B cell (primary cell): ENCODE data around the gene C19orf47. TPM values are rescaled to one million over a fixed set of nuclear protein-coding genes. Genes with fewer than 3 reads are reported as not detected.

Source experiments
- ATAC-seq: fragments of 200-7000 bp; cut with Tn5 transposase; one replicate; pipeline ENCODE4 v1.10.0; 2021; ENCODE audit warnings: low read depth, mild to moderate bottlenecking, moderate number of reproducible peaks, moderate library complexity
- CTCF ChIA-PET: fragments of 350-600 bp; sonication (Branson Sonifier 250); formaldehyde crosslinking; loops from one replicate; lab custom pipeline; 2021; ENCODE audit warnings: antibody characterized with exemption, inconsistent platforms; lab: Charles Lee
- POLR2A ChIA-PET: fragments of 350-600 bp; sonication (Branson Sonifier 250); formaldehyde crosslinking; loops from one replicate; lab custom pipeline; 2021; ENCODE audit warnings: antibody characterized with exemption; lab: Charles Lee
- DNase-seq: peaks from one replicate; pipeline ENCODE4 v3.0.0; 2013
- H2AFZ ChIP-seq: 2 replicates; pipeline ENCODE4 v1.6.1; 2012; ENCODE audit warnings: mild to moderate bottlenecking, low read depth, low read length; ENCODE audit not compliant: insufficient read depth, poor library complexity, severe bottlenecking
- H3K27ac ChIP-seq, 2 donors: 1 replicate in 1 of 2; 2 replicates in 1 of 2; pipeline ENCODE4 v1.5.1; 2012 to 2013; ENCODE audit warnings: low read length in 2 of 2, mild to moderate bottlenecking in 2 of 2, moderate library complexity in 1 of 2
- H3K27me3 ChIP-seq, 4 experiments: fragments of 200-600 bp in 1 of 4; sonication (generic) in 1 of 4; replicated peaks in 1 of 4; 1 replicate in 2 of 4; 2 replicates in 2 of 4; pipeline versions ENCODE4 v1.6.1 to v1.7.0; 2013 to 2016; ENCODE audit warnings: low read length in 3 of 4, mild to moderate bottlenecking in 2 of 4, mixed read lengths in 1 of 4, moderate library complexity in 1 of 4; ENCODE audit not compliant: insufficient read depth in 4 of 4, control insufficient read depth in 3 of 4; ENCODE audit errors: control extremely low read depth in 1 of 4
- H3K36me3 ChIP-seq, 2 experiments: replicated peaks in 1 of 2; 1 replicate in 1 of 2; 2 replicates in 1 of 2; pipeline versions ENCODE4 v1.6.1 to v1.7.1; 2013; ENCODE audit warnings: low read length in 1 of 2; ENCODE audit not compliant: insufficient read depth in 2 of 2, control insufficient read depth in 1 of 2; ENCODE audit errors: control extremely low read depth in 1 of 2, extremely low read depth in 1 of 2
- H3K4me1 ChIP-seq, 2 donors: fragments of 200-600 bp in 1 of 2; sonication (generic) in 1 of 2; 1 replicate in 1 of 2; 2 replicates in 1 of 2; pipeline versions ENCODE4 v1.5.1 to v1.6.1; 2013 to 2017; ENCODE audit warnings: low read length in 2 of 2; ENCODE audit not compliant: control insufficient read depth in 2 of 2, insufficient read depth in 2 of 2
- H3K4me2 ChIP-seq: replicated peaks from 2 replicates; pipeline ENCODE3; 2012; ENCODE audit warnings: mild to moderate bottlenecking, low read depth, low read length; ENCODE audit not compliant: poor library complexity, severe bottlenecking
- H3K4me3 ChIP-seq, 5 experiments: fragments of 200-600 bp in 1 of 5; sonication (generic) in 1 of 5; 1 replicate in 3 of 5; 2 replicates in 2 of 5; pipeline versions ENCODE4 v1.5.1 to v1.7.0; 2011 to 2016; ENCODE audit warnings: low read length in 4 of 5, mild to moderate bottlenecking in 4 of 5, low read depth in 2 of 5, control low read depth in 1 of 5, moderate library complexity in 1 of 5; ENCODE audit not compliant: insufficient read depth in 1 of 5; ENCODE audit errors: control extremely low read depth in 1 of 5, extremely low read depth in 1 of 5
- H3K79me2 ChIP-seq: fragments of 200-600 bp; sonication (generic); one replicate; pipeline ENCODE4 v1.6.0; 2016; ENCODE audit warnings: low read length; ENCODE audit not compliant: control insufficient read depth, insufficient read depth
- H3K9ac ChIP-seq: fragments of 200-600 bp; sonication (generic); 2 replicates; pipeline ENCODE4 v1.6.1; 2017; ENCODE audit warnings: mild to moderate bottlenecking, low read length, moderate library complexity
- H3K9me3 ChIP-seq, 3 donors: one replicate each; pipeline versions ENCODE4 v1.6.1 to v1.7.1; 2013; ENCODE audit warnings: low read length in 2 of 3; ENCODE audit not compliant: control insufficient read depth in 2 of 3, insufficient read depth in 1 of 3; ENCODE audit errors: control extremely low read depth in 1 of 3
- H4K20me1 ChIP-seq: 2 replicates; pipeline ENCODE4 v1.6.0; 2012; ENCODE audit warnings: mild to moderate bottlenecking, low read length; ENCODE audit not compliant: insufficient read depth, control insufficient read depth, poor library complexity, severe bottlenecking
- H3K27ac Mint-ChIP-seq: one replicate; pipeline ENCODE4 v1.8.0; 2021; ENCODE audit warnings: mixed read lengths
- H3K27me3 Mint-ChIP-seq: one replicate; pipeline ENCODE4 v1.8.0; 2021; ENCODE audit warnings: mixed read lengths
- H3K4me1 Mint-ChIP-seq: one replicate; pipeline ENCODE4 v1.8.0; 2021; ENCODE audit warnings: mixed read lengths
- H3K4me3 Mint-ChIP-seq: one replicate; pipeline ENCODE4 v1.8.0; 2021; ENCODE audit warnings: mixed read lengths
- H3K9me3 Mint-ChIP-seq: one replicate; pipeline ENCODE4 v1.8.0; 2022; ENCODE audit warnings: mixed read lengths; ENCODE audit not compliant: insufficient read depth
- WGBS: methylation state at CpG from one replicate; pipeline ENCODE4 v1.1.5; 2013; ENCODE audit warnings: missing lambda C conversion rate; ENCODE audit not compliant: insufficient coverage; 5-methylcytosine and 5-hydroxymethylcytosine counted together
- intact Hi-C: fragments of 100-400 bp; cut with micrococcal nuclease; formaldehyde crosslinking; loops from one replicate; pipeline ENCODE4 v1.10.0; 2022
- polyA plus RNA-seq: library from polyadenylated mRNA; depleted of rRNA; stranded (reverse); fragments of >200 nt; gene quantifications from 2 replicates; pipeline ENCODE4 v1.2.3, GENCODE V29; 2012
- total RNA-seq, 2 donors: library from RNA; stranded (reverse); fragments of 120-200 nt in 1 of 2; gene quantifications; 1 replicate in 1 of 2; 2 replicates in 1 of 2; pipeline versions ENCODE4 v1.2.3 to v1.2.4, GENCODE V29; 2013 to 2022
- TF ChIP-seq, protein P1 (sequence below): fragments of 200-600 bp; IDR thresholded peaks from one replicate; pipeline ENCODE4 v1.8.0; 2022; ENCODE audit warnings: antibody characterized with exemption, mild to moderate bottlenecking

The C19orf47 gene
- total and polyA plus RNA-seq, 2 donors (not counting 1 experiment from before 2014, with no cell fraction given), result 12.7 to 16.7 TPM

DNA sequence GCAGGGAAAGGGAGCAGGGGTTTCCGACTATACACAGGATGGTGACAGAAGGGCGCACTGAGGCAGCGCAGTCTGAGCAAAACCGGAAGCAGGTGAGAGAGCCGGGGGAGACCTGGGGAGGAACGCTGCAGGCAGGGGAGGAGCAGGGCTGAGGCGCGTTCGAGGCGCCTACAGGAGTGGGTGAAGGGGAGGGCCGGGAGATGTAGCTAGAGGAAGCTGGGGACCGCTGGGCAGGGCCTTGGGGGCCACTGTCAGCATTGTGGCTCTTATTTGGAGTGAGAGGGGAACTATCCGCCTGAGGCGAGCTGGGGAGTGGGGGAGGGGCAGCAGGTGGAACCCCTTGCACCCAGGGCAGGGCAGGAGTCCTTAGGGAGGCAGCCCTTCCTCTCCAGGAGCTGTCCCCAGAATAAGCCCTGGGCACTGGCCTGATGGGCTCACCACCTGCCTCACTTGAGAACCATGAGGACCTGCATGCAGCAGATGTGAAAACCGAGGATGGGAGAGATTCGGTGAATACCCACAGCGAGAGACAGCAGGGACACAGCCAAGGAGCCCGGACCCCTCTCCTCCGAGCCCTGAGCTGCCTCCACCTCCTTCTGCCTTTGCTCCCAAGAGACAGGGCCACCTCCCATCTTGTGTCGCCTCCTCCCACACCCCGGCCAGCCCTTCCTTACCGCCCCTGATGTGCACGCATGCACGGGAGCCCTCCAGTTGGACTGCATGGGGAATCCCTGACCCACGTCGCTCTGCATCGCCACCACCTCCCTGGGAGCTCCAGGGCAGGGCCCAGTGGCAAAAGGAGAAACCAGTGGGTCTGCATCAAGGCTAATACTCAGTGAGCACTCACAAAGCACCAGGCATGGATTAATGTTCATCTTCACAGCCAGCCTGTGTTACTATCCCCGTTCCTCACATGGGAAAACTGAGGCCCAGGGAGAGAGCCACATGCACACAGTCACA, 73.3 kb downstream of the C19orf47 start:
- no peaks in the 10 kb centered on the region for H3K27me3 Mint-ChIP-seq
- H4K20me1 ChIP-seq, result peaks cover 87% of the 10 kb centered on the region
- H3K4me2 ChIP-seq, result peak overlapping the region; percentile 73
- ChIA-PET CTCF (interaction anchor here (1.0 to 1.4 kb wide), 2 partner anchors 8 to 136 kb away, joined by 3 to 4 read pairs; no protein-coding TSS in a partner anchor), POLR2A (interaction anchor here (1.2 kb wide), 1 partner anchor 10 kb away, joined by 3 read pairs; the partner anchor contains the start of gene AKT2)
- peaks cover 0 to 7% of the 10 kb centered on the region in 2 experiments for H3K36me3 ChIP-seq
- no peaks in the 10 kb centered on the region for H3K9me3 ChIP-seq
- WGBS, result 29% methylated on average over 28 of the region's 28 CpGs
- no peaks in the 10 kb centered on the region for H3K27me3 ChIP-seq
- H3K4me3 Mint-ChIP-seq, result peak overlapping the region; percentile 62
- DNase-seq (peak; percentile 54), ATAC-seq (peak; percentile 64)
- peak overlapping the region; percentile 16 for H3K9ac ChIP-seq
- H3K4me1 Mint-ChIP-seq, result peaks cover 66% of the 10 kb centered on the region
- H3K79me2 ChIP-seq, result peaks cover 98% of the 10 kb centered on the region
- H2AFZ ChIP-seq, result no peak overlapping the region
- no peaks in the 10 kb centered on the region for H3K9me3 Mint-ChIP-seq
- peak overlapping the region in 1 of 2 donors; percentile 43 for H3K27ac ChIP-seq
- intact Hi-C loops, result no loop called here
- H3K4me1 ChIP-seq, result peaks cover 34 to 40% of the 10 kb centered on the region in 2 donors
- peak overlapping the region in 2 of 5 experiments; percentile 3 for H3K4me3 ChIP-seq
- H3K27ac Mint-ChIP-seq, result peak overlapping the region; percentile 51
- TF ChIP-seq, protein P1, sequence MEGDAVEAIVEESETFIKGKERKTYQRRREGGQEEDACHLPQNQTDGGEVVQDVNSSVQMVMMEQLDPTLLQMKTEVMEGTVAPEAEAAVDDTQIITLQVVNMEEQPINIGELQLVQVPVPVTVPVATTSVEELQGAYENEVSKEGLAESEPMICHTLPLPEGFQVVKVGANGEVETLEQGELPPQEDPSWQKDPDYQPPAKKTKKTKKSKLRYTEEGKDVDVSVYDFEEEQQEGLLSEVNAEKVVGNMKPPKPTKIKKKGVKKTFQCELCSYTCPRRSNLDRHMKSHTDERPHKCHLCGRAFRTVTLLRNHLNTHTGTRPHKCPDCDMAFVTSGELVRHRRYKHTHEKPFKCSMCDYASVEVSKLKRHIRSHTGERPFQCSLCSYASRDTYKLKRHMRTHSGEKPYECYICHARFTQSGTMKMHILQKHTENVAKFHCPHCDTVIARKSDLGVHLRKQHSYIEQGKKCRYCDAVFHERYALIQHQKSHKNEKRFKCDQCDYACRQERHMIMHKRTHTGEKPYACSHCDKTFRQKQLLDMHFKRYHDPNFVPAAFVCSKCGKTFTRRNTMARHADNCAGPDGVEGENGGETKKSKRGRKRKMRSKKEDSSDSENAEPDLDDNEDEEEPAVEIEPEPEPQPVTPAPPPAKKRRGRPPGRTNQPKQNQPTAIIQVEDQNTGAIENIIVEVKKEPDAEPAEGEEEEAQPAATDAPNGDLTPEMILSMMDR, result no peak
